H1 (cell line): ENCODE results near the gene NEK11. TPM values are rescaled to one million over a fixed set of nuclear protein-coding genes. Genes with fewer than 3 reads are reported as not detected.

Experiments used
- CBX5 ChIP-seq: fragments of 300-800, 300-1000 bp; sonication (generic); IDR thresholded peaks from 2 replicates; pipeline ENCODE4 v1.7.1; 2016; ENCODE audit warnings: antibody characterized with exemption, low read length, low read depth
- CTCF ChIP-seq, 3 experiments: IDR thresholded peaks; 1 replicate in 2 of 3; 2 replicates in 1 of 3; pipeline versions ENCODE4 v1.5.1 to v1.6.1; 2011; ENCODE audit warnings: low read length in 3 of 3, mild to moderate bottlenecking in 3 of 3, inconsistent platforms in 2 of 3, low read depth in 1 of 3, moderate library complexity in 1 of 3; ENCODE audit not compliant: insufficient read depth in 1 of 3; ENCODE audit errors: control extremely low read depth in 1 of 3
- JUN ChIP-seq: IDR thresholded peaks from 2 replicates; pipeline ENCODE4 v1.6.1; 2011; ENCODE audit warnings: low read depth, mild to moderate bottlenecking, improper control_type of control experiment, low read length
- SAP30 ChIP-seq: fragments of 300-600 bp; sonication (generic); IDR thresholded peaks from 2 replicates; pipeline ENCODE4 v1.7.1; 2012; ENCODE audit warnings: low read length, moderate library complexity, mild to moderate bottlenecking, inconsistent platforms; ENCODE audit not compliant: insufficient read depth, insufficient replicate concordance
- SRF ChIP-seq: IDR thresholded peaks from 2 replicates; pipeline ENCODE4 v1.6.1; 2011; ENCODE audit warnings: mild to moderate bottlenecking, low read depth, low read length, moderate library complexity
- polyA plus RNA-seq, 7 experiments: library from polyadenylated mRNA; depleted of rRNA in 3 of 7; stranded (reverse) in 5 of 7; unstranded in 2 of 7; fragments of >200 nt in 5 of 7; fragments of 200-250 nt in 2 of 7; gene quantifications; 1 replicate in 5 of 7; 2 replicates in 1 of 7; 4 replicates in 1 of 7; pipeline versions ENCODE4 v1.2.1 to v1.2.3, GENCODE V29; 2011 to 2013; ENCODE audit warnings: missing spikeins in 2 of 7, mixed read lengths in 2 of 7
- total RNA-seq: library from RNA; stranded (reverse); fragmentation: NEBNext Ultra II Directional; extraction: Animal tissue kit (Norgen Biotek cat#: 25700); gene quantifications from 2 replicates; pipeline ENCODE4 v1.2.1, GENCODE V29; 2021

NEK11 gene
- total and polyA plus RNA-seq, 2 of the 8 experiments (the other 6 are each of a cell fraction or from before 2014, with no cell fraction given) = 0.60 TPM; not detected in 1

GRCh38 chr3:131158434-131158833 lies 131.8 kb downstream of the NEK11 start (continued):
- TF ChIP-seq CTCF (IDR thresholded peaks at IDR 0.05; ENCODE audit: control extremely low read depth in 1 of 3, insufficient read depth in 1 of 3, low read depth in 1 of 3, low read length in 3 of 3) (no peak; a peak in 1 of 4 replicates), CBX5 (no peak), SAP30 (no peak), JUN (no peak), SRF (no peak)
